HG02938 (cell line): ENCODE measurements around the gene PCDHGA2.
"Not testable (repeated sequence)": the region's sequence is repeated elsewhere in the genome, so short reads cannot be mapped to it uniquely, and the experiment has no call there.

Experiments
- ATAC-seq: cut with Tn5 transposase; IDR thresholded peaks from one replicate; pipeline ENCODE4 v1.9.1; 2021; ENCODE audit warnings: mild to moderate bottlenecking, moderate library complexity; ENCODE audit not compliant: unreplicated experiment

The PCDHGA2 gene

DNA sequence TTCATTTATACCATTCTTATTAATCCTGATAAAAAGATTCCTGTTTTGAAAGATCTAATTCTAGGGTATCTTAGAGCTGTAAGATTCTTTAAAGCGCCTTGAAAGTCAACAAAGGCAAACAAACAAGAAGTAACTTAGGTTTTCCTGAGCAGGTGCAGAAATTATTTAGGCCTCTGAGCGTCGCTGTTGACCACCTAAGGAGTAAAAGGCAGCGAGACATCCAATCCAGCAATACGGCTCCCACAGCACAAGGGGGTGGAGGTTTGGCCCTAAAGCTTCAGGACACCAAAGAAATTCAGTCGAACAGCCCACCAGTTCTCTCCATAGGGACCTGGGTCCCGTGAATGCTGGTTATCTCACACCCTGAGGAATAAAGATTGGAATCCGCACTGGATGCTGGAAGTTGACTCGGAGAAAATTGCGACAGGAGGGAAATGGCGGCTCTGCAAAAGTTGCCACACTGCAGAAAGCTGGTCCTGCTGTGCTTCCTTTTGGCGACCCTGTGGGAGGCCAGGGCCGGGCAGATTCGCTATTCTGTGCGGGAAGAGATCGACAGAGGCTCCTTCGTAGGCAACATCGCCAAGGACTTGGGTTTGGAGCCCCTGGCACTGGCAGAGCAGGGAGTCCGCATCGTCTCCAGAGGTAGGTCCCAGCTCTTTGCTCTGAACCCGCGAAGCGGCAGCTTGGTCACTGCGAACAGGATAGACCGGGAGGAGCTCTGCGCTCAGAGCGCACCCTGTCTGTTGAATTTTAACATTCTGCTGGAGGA, at the start of gene PCDHGA2:
Gene PCDHGA2, plus strand, starts transcription at position 223 of the 769 bp plus-strand sequence.
- no peak for ATAC-seq

DNA sequence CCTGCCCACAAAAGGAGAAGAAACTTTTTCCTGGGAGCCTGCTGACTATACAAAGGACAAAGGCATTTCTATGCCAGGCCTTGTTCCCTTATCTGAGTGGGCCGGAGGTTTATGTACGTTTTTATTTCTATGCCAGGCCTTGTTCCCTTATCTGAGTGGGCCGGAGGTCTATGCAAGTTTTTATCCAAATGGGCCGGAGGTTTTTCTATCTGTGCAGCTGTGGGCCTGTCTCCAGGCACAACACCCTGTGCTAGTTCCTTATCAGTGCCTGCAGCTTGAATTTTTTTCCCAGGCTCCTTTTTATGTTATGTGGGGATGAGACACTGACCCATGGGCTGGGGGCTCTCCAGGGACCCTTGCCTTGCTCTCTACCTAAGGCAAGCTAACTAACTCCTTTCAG, 40.2 kb upstream of the PCDHGA2 start:
- no peak for ATAC-seq

DNA sequence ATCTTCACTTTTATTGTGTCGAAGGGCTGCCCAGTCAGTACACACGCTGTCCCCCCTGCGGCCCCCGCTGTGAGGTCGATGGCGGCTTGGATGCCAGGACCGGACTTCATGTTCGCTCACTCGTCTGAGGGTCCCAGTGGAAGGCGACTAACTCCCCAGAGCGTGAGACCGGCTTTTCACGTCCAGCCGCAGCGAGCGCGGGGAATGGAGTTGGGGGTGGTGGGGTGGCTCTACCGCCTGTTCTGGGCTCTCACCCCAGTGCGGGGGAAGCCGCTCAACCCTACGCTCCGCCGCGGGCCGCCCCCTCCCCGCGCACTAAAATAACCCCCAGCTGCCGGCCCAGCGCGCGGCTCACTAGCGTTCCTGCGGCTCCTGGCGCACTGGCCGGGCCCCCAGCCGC, 34.8 kb upstream of the PCDHGA2 start, which contains the start of gene SLC25A2:
Gene SLC25A2, minus strand, starts transcription at position 294 of the 400 bp plus-strand sequence. Its CDS starts 184 bp downstream, at position 110.
- no peak for ATAC-seq

DNA sequence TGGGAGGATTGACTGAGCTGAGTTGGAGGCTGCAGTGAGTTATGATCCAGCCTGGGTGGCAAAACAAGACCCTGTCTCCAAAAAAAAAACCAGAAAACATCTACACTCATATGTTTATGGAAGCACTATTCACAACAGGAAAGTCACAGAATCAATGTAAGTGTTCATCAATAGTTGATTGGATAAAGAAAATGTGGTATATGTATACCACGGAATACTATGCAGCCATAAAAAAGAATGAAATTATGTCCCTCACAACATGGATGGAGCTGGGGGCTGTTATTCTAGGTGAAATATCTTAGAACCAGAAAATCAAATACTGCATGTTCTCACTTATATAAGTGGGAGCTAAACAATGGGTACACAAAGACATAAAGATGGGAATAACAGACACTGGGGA, 31.9 kb upstream of the PCDHGA2 start:
- no peak for ATAC-seq

DNA sequence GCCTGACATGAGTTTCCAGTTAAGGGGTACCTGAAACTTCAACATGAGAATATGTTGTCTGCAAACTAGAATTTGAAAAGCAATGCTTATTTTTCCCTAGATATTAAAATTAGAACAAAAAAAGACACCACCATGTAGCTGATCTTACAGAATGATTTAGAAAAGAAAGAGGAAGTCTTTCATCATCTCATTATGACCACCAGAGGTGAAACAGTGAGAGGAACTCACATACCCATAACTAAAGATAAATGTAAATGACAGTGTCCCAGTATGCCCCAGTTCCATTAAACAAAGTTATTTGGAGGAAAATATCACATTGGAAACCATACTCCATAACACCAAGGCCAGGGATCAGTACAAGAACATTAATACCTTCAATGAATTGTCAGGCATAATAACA, 24.8 kb upstream of the PCDHGA2 start:
- ATAC-seq, result no peak

DNA sequence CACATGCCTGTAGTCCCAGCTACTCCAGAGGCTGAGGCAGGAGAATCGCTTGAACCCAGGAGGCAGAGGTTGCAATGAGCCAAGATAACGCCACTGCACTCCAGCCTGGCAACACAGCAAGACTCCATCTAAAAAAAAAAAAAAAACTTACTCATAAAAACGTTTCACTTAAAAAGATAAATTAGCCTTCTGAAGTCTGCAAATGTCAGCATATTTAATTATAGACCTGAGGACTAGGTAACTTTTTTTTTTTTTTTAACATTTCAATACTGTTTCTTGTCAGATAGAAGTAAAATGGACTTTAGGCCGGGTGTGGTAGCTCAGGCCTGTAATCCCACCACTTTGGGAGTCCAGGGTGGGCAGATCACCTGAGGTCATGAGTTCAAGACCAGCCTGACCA, 21.6 kb upstream of the PCDHGA2 start:
- not testable (repeated sequence) for ATAC-seq

DNA sequence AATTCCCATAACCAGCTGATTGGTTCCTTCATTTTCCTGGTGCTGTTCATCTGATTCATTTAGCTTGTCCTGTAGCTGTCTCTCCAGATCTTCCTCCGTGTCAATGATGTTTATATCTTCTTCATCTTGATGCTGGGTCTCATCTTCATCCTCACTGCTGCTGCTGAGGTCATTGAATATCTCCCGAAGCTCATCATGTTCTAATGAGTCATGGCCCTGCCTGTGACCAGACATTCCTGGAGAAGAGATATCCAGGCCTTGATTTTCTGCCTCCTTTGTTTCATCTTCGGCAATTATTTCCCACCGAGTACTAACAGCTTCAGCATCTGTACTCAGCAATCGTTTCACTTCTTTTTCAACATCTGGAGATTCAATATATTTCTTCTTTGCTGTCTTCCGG, 19.4 kb upstream of the PCDHGA2 start:
- ATAC-seq, result no peak

DNA sequence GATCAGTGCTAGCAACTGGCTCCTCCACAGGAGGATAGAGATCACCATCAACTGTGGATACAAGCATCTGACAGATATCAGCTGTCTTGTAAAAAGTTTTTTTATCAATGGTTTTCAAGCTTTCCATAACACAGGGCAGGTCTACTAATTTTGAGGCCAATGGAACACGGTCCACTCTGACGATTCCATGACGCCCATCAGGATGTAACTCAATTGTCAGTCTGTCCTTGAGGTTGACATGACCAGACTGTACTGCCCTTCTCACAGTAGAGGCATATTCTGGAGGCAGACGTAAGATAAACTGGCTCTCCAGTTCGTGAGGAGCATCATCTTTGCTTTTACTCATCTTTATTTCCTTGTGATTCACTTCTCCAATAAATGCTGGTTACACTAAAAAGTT, 18.9 kb upstream of the PCDHGA2 start:
- ATAC-seq, result no peak

DNA sequence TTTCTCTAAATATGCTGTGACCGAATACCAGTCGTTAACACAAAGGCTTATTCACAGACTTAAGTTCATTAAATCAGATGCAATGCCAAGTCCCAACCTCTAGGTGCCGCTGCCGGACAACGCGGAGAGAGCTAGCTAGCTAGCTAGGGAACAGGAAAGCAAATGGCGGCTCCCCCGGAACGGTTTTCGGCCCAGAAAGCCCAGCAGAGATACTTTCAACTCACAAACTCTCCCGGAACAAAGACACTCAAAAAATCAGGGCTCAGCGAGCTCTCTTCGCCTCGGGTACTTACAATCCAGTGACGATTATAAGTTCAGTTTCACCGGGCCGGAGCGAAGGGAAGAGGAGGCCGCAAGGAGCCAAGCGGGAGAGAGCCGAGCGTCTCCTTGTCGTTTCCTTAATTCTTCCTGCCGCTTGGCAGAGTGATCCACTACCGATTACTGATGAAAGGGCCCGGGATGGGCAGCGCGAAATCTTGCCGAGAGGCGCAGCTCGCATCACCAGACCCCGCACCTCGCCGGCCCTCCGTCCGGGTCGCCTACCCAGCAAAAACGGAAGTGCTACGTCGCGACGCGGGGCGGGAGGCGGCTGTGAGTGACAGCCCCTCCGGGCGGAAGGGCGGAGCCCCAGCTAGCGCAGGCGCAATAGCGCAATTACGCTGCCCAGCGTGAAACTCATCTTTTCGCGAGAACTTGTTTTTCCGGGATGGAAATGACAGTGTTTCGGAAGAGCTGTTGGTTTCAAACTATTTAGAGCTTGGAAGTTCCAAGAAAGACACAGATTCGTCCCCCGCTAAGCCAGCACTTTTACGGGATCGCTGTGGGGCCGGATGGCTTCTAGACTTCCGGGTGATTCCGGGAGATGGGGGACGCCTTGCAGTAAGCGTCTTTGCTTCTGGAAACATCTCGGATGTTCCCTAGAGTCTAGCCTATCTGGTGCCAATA, 18.1 kb upstream of the PCDHGA2 start, which contains the start of gene TAF7:
Gene TAF7, minus strand, starts transcription at position 560 of the 945 bp plus-strand sequence. CDS start 740 bp downstream, outside the sequence.
- ATAC-seq, result peak; percentile 91

DNA sequence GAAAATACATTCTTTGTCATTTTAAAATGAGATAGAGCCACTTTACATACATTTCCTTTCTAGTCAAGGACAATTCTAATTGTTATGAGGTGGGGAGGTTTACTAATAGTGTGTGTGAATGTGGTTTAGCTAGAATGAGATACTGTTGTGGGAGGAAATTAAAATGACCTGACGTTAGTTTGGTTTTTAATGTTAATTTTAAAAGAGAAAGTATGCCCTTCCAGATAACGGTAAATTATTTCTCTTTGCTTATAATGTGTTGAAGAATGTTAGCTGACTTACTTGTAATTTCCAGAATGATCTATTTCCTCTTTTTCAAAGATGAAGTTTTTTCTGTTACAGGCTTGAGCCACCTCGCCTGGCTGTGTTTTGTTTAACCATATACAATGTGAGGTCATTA, 16.3 kb upstream of the PCDHGA2 start:
- ATAC-seq, result no peak

DNA sequence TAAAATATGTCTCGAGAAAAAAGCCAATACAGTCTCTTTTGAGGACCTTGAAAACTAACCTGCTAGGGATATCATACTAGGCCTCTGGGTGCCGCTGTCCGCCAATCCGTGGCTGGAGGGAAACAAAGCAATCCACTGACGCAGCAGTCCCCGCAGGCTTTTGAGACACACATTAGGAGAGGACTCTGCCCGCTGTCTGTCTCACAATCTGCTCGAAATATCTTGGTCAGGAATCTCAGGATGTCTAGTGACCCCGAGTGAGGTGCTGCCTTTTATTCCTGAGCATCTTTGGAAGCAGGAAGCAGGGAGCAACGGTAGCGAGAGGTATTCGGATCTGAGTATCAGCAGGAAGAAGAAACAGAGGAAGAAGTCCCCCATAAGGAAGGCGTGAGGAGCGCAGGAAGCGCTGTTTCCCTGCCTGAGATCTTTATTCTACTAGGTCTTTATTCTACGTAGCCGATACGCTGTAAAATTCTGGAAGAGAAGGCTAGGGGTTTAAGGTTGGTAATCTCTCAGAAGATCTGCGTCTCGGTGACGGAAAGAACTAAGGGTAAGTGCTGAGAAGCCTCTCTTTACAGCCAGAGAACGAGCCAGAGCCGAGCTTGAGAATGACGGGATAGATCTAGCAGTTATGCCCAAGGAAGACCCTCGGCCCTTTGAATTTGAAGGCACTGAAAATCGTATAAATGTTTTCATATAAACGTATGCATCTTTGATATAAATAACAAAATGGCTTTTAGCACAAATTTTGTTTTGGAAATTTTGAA, 12.3 kb upstream of the PCDHGA2 start:
- ATAC-seq, result peak; percentile 82

DNA sequence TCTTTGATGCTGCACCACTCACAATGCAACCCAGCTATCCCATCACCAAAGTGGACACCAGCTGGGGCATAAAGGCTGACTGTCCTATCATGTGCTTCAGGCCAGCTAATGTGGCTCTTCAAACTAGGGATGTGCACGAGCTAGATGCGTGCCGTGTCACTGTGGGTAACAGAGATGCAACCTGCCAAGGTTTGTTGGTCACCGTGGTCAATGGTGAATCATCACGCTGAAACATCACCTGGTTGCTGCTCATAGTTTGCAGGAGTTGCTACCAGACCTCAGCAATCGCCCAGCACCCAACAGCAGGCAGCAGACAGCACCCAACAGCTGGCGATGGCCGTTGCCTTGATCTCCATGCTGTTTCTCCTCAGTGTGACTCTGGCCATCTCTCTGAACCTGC, 10.3 kb upstream of the PCDHGA2 start:
- no peak for ATAC-seq

DNA sequence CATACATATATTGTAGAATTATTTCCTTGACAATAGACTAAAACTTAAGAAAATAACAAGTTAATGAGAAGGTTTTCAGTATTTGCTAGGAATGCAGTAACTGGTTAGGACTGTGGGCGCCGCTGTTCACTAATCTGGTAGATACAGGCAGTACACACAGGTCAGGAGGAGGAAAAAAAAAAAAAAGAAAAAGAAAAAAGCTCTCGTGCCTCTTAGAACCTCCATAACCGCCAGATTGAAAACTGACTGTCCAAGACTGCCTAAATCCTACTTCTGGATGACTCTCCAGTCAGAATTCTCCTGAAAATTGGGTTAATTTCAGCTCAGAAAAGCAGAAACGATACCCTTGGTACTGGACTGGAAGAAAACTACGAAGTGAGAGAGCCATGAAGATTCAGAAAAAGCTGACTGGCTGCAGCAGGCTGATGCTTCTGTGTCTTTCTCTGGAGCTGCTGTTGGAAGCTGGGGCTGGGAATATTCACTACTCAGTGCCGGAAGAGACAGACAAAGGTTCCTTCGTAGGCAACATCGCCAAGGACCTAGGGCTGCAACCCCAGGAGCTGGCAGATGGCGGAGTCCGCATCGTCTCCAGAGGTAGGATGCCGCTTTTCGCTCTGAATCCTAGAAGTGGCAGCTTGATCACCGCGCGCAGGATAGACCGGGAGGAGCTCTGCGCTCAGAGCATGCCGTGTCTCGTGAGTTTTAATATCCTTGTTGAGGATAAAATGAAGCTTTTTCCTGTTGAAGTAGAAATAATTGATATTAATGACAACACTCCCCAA, 8.1 kb upstream of the PCDHGA2 start, which contains the start of gene PCDHGA1:
Gene PCDHGA1, plus strand, starts transcription at position 216 of the 782 bp plus-strand sequence.
- ATAC-seq, result no peak

DNA sequence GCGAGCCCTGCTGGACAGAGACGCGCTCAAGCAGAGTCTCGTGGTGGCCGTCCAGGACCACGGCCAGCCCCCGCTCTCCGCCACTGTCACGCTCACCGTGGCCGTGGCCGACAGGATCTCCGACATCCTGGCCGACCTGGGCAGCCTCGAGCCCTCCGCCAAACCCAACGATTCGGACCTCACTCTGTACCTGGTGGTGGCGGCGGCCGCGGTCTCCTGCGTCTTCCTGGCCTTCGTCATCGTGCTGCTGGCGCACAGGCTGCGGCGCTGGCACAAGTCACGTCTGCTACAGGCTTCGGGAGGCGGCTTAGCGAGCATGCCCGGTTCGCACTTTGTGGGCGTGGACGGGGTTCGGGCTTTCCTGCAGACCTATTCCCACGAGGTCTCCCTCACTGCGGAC, 6.0 kb upstream of the PCDHGA2 start:
- ATAC-seq, result not testable (repeated sequence)

DNA sequence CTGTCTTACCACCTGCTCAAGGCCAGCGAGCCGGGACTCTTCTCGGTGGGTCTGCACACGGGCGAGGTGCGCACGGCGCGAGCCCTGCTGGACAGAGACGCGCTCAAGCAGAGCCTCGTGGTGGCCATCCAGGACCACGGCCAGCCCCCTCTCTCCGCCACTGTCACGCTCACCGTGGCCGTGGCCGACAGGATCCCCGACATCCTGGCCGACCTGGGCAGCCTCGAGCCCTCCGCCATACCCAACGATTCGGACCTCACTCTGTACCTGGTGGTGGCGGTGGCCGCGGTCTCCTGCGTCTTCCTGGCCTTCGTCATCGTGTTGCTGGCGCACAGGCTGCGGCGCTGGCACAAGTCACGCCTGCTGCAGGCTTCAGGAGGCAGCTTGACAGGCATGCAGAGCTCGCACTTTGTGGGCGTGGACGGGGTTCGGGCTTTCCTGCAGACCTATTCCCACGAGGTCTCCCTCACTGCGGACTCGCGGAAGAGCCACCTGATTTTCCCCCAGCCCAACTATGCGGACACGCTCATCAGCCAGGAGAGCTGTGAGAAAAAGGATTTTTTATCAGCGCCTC, 2.3 kb downstream of the PCDHGA2 start:
- not testable (repeated sequence) for ATAC-seq

DNA sequence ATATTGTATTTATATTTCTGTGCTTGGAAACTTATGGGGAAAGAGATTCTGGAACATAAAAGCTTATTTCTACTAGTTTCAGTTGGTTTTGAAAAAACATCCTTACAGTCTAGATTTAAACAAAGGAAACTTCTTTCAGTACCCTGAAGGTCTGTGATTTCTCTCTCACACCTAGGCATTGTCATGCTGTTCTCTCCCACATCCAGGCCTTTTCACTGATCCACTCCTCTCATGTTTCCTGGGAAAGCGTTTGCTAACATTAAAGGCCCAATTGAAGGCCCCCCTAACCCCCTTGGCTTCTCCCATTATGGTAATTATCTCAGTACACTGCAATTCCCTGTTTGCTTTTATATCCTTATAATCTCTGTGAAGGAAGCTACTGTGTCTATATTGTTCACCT, 4.2 kb downstream of the PCDHGA2 start:
- no peak for ATAC-seq

DNA sequence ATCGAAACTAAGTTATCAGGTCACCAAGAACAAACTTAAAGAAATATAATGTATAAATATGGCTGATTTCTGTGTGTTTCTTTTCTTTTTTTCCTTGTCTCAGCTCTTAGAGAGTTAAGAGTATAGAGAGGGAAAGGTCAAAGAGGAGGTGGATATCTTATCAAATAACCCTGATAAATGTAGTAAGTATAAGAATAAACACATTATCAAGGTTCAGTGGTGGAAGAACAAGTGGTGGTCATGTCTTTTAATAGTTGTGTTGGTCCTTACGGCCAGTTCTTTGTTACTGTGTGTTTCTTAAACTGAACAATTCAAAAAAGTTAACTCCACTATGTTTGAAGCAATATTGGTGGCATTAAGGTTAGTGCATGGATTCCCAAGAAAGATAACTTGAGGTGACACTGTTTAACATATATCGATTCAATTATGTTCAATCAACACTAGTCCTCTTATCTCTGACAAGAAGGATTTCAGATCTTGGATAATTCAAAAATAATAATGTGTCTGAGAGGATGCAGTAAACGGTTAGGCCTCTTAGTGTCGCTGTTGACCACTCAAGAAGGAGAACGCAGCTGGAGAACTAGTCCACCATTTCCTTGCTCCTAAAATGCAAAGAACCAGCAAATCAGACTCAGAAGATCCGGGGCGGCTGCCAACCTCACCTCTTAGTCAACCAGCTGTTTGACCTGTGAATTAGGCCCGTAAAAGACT, 4.8 kb downstream of the PCDHGA2 start, which contains the start of gene PCDHGA3:
Gene PCDHGA3, plus strand, starts transcription at position 588 of the 711 bp plus-strand sequence. CDS start 205 bp downstream, outside the sequence.
- ATAC-seq, result no peak

DNA sequence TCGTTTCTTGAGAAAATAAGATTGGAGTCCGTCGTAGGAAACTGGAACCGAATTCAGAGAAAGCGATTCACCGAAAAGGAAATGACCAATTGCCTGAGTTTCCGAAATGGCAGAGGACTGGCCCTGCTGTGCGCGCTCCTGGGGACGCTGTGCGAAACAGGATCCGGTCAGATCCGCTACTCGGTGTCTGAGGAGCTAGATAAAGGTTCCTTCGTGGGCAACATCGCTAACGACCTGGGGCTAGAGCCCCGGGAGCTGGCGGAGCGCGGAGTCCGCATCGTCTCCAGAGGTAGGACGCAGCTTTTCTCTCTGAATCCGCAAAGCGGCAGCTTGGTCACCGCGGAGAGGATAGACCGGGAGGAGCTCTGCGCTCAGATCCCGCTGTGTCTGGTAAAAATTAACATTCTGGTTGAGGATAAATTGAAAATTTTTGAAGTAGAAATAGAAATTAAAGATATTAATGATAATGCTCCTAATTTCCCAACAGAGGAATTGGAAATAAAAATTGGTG, 5.4 kb downstream of the PCDHGA2 start:
- ATAC-seq, result no peak

DNA sequence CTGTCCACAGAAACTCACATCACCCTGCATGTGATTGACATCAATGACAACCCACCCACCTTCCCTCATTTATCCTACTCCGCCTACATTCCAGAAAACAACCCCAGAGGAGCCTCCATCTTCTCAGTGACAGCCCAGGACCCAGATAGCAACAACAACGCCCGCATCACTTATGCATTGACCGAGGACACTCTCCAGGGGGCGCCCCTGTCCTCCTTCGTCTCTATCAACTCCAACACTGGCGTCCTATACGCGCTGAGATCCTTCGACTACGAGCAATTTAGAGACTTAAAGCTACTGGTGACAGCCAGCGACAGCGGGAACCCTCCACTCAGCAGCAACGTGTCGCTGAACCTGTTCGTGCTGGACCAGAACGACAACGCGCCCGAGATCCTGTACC, 6.8 kb downstream of the PCDHGA2 start:
- no peak for ATAC-seq
